ENCODE results near the gene DPPA2.

DPPA2 gene

DNA sequence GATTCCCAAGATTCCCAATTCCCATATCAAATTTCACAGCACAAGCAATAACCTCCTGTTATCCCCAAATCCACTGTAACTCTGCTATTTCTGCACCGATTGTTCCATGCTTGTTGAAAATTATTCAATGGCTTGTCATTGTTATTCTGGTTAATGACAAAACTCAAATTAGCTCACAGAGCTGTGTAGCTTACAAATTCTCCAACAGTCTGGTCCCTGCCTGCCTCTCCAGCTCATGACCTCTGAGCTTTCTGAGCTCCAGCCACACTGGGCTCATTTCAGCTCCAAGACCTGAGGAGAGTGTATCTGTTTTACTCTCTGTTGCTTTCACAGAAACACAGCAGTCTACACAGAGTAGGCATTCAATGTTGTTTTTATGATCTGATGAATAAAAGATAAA, 3.3 kb downstream of the DPPA2 start:
- no peak for DNase-seq

DNA sequence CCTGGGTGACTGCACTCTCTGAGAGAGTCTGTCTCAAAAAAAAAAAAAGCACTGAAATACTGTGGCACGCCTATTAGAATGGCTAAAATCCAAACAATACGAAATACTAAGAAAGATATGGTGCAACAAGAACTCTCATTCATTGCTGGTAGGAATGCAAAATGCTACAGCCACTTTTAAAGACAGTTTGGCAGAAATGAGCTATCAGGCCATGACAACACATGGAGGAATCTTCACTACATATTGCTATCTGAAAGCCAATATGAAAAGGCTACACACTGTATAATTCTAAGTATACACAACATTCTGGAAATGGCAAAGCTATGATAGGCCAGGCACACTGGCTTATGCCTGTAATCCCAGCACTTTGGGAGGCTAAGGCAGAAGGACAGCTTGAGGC, 18.8 kb downstream of the DPPA2 start:
- DNase-seq, result no peak

GRCh38 chr3:109284071-109284470, 32.2 kb downstream of the DPPA2 start:
- DNase-seq, result no peak

- DNase-seq, result no peak
Observed at GRCh38 chr3:109278546-109278945, 37.8 kb downstream of the DPPA2 start.

GRCh38 chr3:109278141-109278540, 38.2 kb downstream of the DPPA2 start:
- no peak for DNase-seq

- DNase-seq, result peak; percentile 6
Observed at GRCh38 chr3:109275702-109276293, 40.5 kb downstream of the DPPA2 start.

DNA sequence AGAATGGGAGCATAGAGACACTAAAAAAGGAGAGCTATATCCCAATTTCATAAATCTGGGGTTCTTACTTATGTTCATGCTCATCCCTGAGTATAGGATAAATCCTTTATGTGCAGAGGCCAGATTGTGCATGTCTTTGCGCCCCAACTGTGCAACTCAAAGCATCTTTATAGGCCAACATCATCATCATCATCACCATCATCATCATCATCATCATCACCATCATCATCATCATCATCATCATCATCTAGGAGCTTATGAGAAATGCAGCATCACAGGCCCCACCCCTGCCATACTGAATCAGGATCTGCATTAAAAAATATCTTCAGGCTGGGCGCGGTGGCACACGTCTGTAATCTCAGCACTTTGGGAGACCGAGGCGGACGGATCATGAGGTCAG, 45.5 kb downstream of the DPPA2 start:
- DNase-seq, result no peak

DNA sequence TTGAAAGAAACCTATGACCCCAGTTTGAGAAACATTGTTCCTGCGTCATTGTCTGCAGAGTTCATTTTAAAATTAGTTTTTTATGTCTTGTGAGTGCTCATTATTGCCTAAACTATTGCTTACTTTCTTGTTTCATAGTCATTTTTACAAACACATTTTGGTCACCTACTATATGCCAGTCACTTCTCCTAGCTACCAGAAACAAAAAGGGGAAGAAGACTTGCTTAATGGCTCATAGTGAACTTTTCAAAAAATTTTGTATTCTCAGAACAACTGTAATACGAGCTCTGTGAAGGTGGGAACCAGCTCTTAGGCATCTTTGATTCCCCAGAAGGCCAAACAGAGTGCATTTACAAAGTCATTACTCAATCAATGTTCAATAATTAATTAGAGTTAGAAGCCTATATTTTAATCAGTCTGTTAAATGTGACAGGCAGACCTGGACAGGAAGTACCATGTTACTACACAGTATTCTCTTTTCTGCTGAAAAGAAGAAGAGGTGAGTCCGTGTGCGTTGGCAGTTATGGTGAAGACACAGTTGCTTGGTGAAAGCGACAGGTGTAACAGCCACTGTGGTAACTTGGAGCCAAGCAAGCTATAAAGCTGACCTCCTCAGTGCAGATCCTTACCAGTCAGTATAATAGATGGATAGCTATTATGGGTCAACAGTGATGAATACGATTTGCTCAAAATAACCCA, 46.6 kb downstream of the DPPA2 start:
- no peak for DNase-seq

- DNase-seq, result no peak
Observed at GRCh38 chr3:109268181-109268580, 48.1 kb downstream of the DPPA2 start.

DNA sequence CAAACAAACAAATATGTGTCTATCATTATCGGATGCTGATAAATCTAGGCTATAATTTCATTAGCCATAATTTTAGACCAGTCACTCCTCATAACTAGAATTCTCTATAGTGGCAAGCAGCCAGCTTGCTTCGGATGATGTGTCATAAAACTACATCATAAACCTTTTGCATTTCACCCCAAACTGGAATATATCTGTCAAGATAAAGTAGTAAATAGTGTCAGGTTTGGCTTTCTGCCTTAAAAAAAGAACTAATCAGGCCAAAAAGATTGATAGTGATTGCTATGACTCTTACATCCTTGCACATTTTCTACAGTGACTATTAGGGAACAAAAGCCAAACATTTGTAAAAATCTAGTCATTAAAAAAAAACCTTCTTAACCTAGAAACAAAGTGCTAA, 51.0 kb downstream of the DPPA2 start:
- no peak for DNase-seq

- DNase-seq, result no peak
Observed at GRCh38 chr3:109257269-109257668, 59.0 kb downstream of the DPPA2 start.

GRCh38 chr3:109254770-109255169, 61.5 kb downstream of the DPPA2 start:
- no peak for DNase-seq

GRCh38 chr3:109252641-109253040, 63.7 kb downstream of the DPPA2 start:
- no peak for DNase-seq

All from activated CD4-positive, alpha-beta T cell treated with anti-CD3 and anti-CD28 coated beads, Interleukin-10, Interleukin-2, amounts not matched to agents 100 ng/mL and 50 ng/mL, durations not matched to agents 16 hours and 8 hours (primary cell).